ENCODE results near the gene MRPS18C.

DNA sequence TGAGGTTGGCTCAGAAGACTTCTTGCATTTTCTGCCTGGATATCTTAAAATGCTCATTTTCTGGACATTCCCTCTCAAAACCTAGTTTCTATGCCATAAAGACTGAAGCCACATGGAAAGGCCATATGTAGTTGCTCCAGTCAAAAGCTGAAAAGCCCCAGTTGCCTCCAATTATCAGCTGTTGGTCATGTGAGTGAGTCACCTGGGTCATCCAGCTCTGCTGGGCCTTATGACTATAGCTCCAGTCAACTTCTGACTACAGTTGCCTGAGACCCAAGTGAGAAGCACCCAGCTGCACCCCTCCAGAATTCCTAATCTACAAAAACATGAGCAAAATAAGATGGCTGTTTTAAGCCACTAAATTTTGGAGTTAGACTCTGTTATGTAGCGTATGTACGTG is 42.2 kb upstream of the MRPS18C start:
- TF ChIP-seq POLR2A (IDR thresholded peaks at IDR 0.05) (no peak), POLR2AphosphoS5 (IDR thresholded peaks at IDR 0.05) (no peak)
- TF ChIP-seq, protein P1, sequence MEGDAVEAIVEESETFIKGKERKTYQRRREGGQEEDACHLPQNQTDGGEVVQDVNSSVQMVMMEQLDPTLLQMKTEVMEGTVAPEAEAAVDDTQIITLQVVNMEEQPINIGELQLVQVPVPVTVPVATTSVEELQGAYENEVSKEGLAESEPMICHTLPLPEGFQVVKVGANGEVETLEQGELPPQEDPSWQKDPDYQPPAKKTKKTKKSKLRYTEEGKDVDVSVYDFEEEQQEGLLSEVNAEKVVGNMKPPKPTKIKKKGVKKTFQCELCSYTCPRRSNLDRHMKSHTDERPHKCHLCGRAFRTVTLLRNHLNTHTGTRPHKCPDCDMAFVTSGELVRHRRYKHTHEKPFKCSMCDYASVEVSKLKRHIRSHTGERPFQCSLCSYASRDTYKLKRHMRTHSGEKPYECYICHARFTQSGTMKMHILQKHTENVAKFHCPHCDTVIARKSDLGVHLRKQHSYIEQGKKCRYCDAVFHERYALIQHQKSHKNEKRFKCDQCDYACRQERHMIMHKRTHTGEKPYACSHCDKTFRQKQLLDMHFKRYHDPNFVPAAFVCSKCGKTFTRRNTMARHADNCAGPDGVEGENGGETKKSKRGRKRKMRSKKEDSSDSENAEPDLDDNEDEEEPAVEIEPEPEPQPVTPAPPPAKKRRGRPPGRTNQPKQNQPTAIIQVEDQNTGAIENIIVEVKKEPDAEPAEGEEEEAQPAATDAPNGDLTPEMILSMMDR (IDR thresholded peaks at IDR 0.05): no peak

Data from suprapubic skin (tissue), 4 donors.